Spleen (tissue), 7 donors: Measurements from ENCODE around the gene SIRT3.

ENCODE experiments used
- CTCF ChIP-seq, 11 experiments: fragments of 200-600 bp in 7 of 11; fragments of 450-650 bp in 4 of 11; sonication (generic) in 4 of 11; IDR thresholded peaks in 8 of 11; conservative IDR thresholded peaks in 3 of 11; 1 replicate in 7 of 11; 2 replicates in 4 of 11; pipeline versions ENCODE4 v1.4.0 to v1.8.0; 2016 to 2021; ENCODE audit warnings: antibody characterized with exemption in 11 of 11, inconsistent platforms in 4 of 11, mild to moderate bottlenecking in 1 of 11
- POLR2A ChIP-seq, 3 donors: fragments of 450-650 bp; IDR thresholded peaks; one replicate each; pipeline ENCODE4 v1.5.1; 2017; ENCODE audit warnings: antibody characterized with exemption in 3 of 3, mild to moderate bottlenecking in 1 of 3
- POLR2AphosphoS5 ChIP-seq, 3 donors: sonication (generic); formaldehyde crosslinking; IDR thresholded peaks; one replicate each; pipeline ENCODE4 v1.5.1; 2017; ENCODE audit warnings: antibody characterized with exemption in 3 of 3
- donor health status: DM: no; HTN: no; CAD: no; lungs with moderate emphysema.
- donor health status: DM: no; HTN: no; CAD: no.
- donor health status: DM: no; HTN: no; CAD: no.

GRCh38 chr11:208181-208916, 27.8 kb downstream of the SIRT3 start:
- peak in 3 of 11 experiments; percentile 11 to 45 (median 21) for TF ChIP-seq CTCF (IDR thresholded peaks at IDR 0.05 in 8 of 11, conservative IDR thresholded peaks at IDR 0.05 in 3 of 11)
- TF ChIP-seq POLR2A (IDR thresholded peaks at IDR 0.05) = peak in 2 of 3 donors; percentile 31 to 88
- peak in 2 of 3 donors; percentile 89 to 91 for TF ChIP-seq POLR2AphosphoS5 (IDR thresholded peaks at IDR 0.05)
